A673 (cell line): ENCODE measurements around the gene TCL1A. TPM values are rescaled to one million over a fixed set of nuclear protein-coding genes. Genes with fewer than 3 reads are reported as not detected.

Experiments used
- BruUV-seq: library from RNA; stranded (reverse); fragments of 400-500 nt; replicated peaks from 2 replicates; lab custom pipeline; 2021; lab: Mats Ljungman, UMichigan
- CTCF ChIA-PET: fragments of 300-600 bp; sonication (Branson Sonifier 250); formaldehyde crosslinking; loops from one replicate; lab custom pipeline; 2022; ENCODE audit warnings: antibody characterized with exemption; lab: Charles Lee
- POLR2A ChIA-PET: fragments of 300-600 bp; sonication (Branson Sonifier 250); formaldehyde crosslinking; loops from one replicate; lab custom pipeline; 2022; ENCODE audit warnings: antibody characterized with exemption; ENCODE audit not compliant: low non-redundant PET; lab: Charles Lee
- DNase-seq: peaks from one replicate; pipeline ENCODE4 v3.0.0-alpha.2; 2015; ENCODE audit warnings: low spot score
- H3K27ac ChIP-seq: fragments of 200-600 bp; sonication (generic); 2 replicates; pipeline ENCODE4 v1.5.1; 2016; ENCODE audit warnings: mixed run types, low read depth, mild to moderate bottlenecking, mixed read lengths, antibody characterized with exemption, low read length; ENCODE audit not compliant: poor library complexity, severe bottlenecking
- H3K27me3 ChIP-seq: fragments of 200-600 bp; sonication (generic); replicated peaks from 2 replicates; pipeline ENCODE4 v1.6.1; 2017; ENCODE audit warnings: mixed run types, low read depth, mild to moderate bottlenecking, mixed read lengths, antibody characterized with exemption, low read length; ENCODE audit not compliant: insufficient read depth, poor library complexity
- H3K36me3 ChIP-seq: fragments of 200-600 bp; sonication (generic); 2 replicates; pipeline ENCODE4 v1.6.1; 2016; ENCODE audit warnings: mixed run types, mild to moderate bottlenecking, mixed read lengths, antibody characterized with exemption, low read length; ENCODE audit not compliant: insufficient read depth, poor library complexity, severe bottlenecking
- H3K4me1 ChIP-seq: fragments of 200-600 bp; sonication (generic); 2 replicates; pipeline ENCODE4 v1.6.1; 2017; ENCODE audit warnings: mixed run types, mild to moderate bottlenecking, mixed read lengths, antibody characterized with exemption, low read length; ENCODE audit not compliant: insufficient read depth, poor library complexity, severe bottlenecking
- H3K4me3 ChIP-seq: fragments of 200-600 bp; sonication (generic); 2 replicates; pipeline ENCODE4 v1.5.1; 2016; ENCODE audit warnings: low read depth, mixed run types, mild to moderate bottlenecking, mixed read lengths, low read length; ENCODE audit not compliant: poor library complexity, severe bottlenecking
- H3K9me3 ChIP-seq: fragments of 200-600 bp; sonication (generic); 2 replicates; pipeline ENCODE4 v1.6.1; 2016; ENCODE audit warnings: mixed run types, low read depth, mild to moderate bottlenecking, mixed read lengths, antibody characterized with exemption, low read length; ENCODE audit not compliant: poor library complexity, severe bottlenecking
- EZH2 ChIP-seq: fragments of 200-600 bp; sonication (generic); IDR thresholded peaks from 2 replicates; pipeline ENCODE4 v1.6.1; 2017; ENCODE audit warnings: borderline replicate concordance, low read depth, mild to moderate bottlenecking, mixed read lengths, antibody characterized with exemption, low read length; ENCODE audit not compliant: poor library complexity, severe bottlenecking
- intact Hi-C: fragments of 100-400 bp; cut with micrococcal nuclease; formaldehyde crosslinking; loops from one replicate; pipeline ENCODE4 v1.10.0; 2022; ENCODE audit not compliant: unreplicated experiment
- total RNA-seq: library from RNA; stranded (reverse); gene quantifications from 2 replicates; pipeline ENCODE4 v1.2.3, GENCODE V29; 2021
- TF ChIP-seq, protein P1 (sequence below): fragments of 300-800, 200-600 bp; sonication (generic); conservative IDR thresholded peaks from 2 replicates; pipeline ENCODE4 v1.5.1; 2017; ENCODE audit warnings: low read depth, mild to moderate bottlenecking, antibody characterized with exemption, low read length, moderate library complexity, mixed read lengths

The TCL1A gene
- total RNA-seq, 1 experiment from 2014 or later: not detected

DNA sequence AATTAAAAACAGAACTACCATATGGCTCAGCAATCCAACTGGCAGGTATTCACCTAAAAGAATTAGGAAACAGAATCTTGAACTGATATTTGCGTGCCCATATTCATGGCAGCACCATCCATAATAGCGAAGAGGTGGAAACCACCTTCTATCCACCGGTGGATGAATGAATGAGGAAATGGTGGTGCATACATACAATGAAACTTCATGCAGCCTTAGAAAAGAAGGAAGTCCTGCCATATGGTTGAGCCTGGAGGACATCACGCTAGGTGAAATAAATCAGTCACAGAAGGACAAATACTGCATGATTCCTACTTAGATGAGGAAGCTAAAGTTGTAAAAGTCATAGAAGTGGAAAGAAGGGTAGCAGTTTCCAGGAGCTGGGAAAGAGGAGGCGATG is 6.6 kb downstream of the TCL1A start:
- ChIA-PET POLR2A (no interaction called here), CTCF (no interaction called here)
- intact Hi-C loops: no loop called here
- no peaks in the 10 kb centered on the region for H3K36me3 ChIP-seq
- H3K9me3 ChIP-seq: no peaks in the 10 kb centered on the region
- H3K4me3 ChIP-seq: no peak overlapping the region
- no peak overlapping the region for H3K27ac ChIP-seq
- no peaks in the 10 kb centered on the region for H3K27me3 ChIP-seq
- no TSS peak for BruUV-seq
- TF ChIP-seq EZH2: no peak
- TF ChIP-seq, protein P1, sequence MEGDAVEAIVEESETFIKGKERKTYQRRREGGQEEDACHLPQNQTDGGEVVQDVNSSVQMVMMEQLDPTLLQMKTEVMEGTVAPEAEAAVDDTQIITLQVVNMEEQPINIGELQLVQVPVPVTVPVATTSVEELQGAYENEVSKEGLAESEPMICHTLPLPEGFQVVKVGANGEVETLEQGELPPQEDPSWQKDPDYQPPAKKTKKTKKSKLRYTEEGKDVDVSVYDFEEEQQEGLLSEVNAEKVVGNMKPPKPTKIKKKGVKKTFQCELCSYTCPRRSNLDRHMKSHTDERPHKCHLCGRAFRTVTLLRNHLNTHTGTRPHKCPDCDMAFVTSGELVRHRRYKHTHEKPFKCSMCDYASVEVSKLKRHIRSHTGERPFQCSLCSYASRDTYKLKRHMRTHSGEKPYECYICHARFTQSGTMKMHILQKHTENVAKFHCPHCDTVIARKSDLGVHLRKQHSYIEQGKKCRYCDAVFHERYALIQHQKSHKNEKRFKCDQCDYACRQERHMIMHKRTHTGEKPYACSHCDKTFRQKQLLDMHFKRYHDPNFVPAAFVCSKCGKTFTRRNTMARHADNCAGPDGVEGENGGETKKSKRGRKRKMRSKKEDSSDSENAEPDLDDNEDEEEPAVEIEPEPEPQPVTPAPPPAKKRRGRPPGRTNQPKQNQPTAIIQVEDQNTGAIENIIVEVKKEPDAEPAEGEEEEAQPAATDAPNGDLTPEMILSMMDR: no peak
- DNase-seq: no peak
- H3K4me1 ChIP-seq: peaks cover 6% of the 10 kb centered on the region

DNA sequence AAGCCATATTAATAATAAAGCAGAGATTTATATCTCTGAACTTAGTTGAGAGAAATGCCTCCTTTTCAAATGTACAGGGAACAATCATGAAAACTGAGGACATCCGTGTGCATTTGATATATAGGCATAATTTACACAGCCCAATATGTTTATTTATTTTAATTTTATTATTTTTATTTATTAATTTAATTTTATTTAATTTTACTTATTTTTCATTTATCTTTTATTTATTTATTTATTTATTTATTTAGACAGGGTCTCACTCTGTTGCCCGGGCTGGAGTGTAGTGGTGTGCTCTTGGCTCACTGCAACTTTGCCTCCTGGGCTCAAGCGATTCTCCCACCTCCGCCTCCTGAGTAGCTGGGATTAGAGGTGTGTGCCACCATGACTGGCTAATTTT is 8.4 kb downstream of the TCL1A start:
- H3K4me1 ChIP-seq: peaks cover 10% of the 10 kb centered on the region
- no peak overlapping the region for H3K27ac ChIP-seq
- intact Hi-C loops: no loop called here
- DNase-seq: no peak
- H3K4me3 ChIP-seq: no peak overlapping the region
- TF ChIP-seq, protein P1: no peak
- no peak for TF ChIP-seq EZH2
- no TSS peak for BruUV-seq
- CTCF ChIA-PET: no interaction called here
- no peaks in the 10 kb centered on the region for H3K27me3 ChIP-seq
- no peaks in the 10 kb centered on the region for H3K9me3 ChIP-seq
- POLR2A ChIA-PET: no interaction called here
- H3K36me3 ChIP-seq: no peaks in the 10 kb centered on the region

DNA sequence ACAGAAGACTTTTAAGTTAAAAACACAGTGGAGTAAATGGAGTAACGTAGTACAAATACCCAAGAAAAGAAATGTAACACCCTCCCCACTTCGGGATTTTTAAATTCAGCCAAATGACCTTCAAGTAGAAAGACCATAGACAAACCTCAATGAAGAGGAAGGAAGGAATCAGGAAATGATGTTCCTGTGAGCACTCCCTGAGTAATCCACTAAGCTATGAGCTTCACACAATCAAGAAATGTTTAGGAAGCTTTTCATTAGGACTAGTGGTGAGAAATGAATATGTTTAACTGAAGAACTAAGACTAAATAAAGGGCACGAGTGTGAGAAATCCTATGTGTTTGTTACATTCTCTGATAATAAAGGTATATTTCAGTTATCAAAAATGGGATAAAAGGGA is 10.1 kb downstream of the TCL1A start:
- Histone ChIP-seq H3K9me3 (no peaks in the 10 kb centered on the region), H3K27me3 (no peaks in the 10 kb centered on the region), H3K4me3 (no peak overlapping the region), H3K36me3 (no peaks in the 10 kb centered on the region), H3K27ac (no peak overlapping the region), H3K4me1 (peaks cover 10% of the 10 kb centered on the region)
- TF ChIP-seq EZH2: no peak
- TF ChIP-seq, protein P1: no peak
- POLR2A ChIA-PET: no interaction called here
- intact Hi-C loops: no loop called here
- CTCF ChIA-PET: interaction anchor here (0.6 kb wide), 1 partner anchor 202 kb away, joined by 5 read pairs; no protein-coding TSS in a partner anchor
- peak; percentile 31 for DNase-seq
- no TSS peak for BruUV-seq
